ENCODE results near the gene NRDE2.

The NRDE2 gene

GRCh38 chr14:90275458-90275814 is 56.3 kb downstream of the NRDE2 start:
- peaks cover 43 to 87% (median 64%) of the 10 kb centered on the region in 3 donors for H3K36me3 ChIP-seq

GRCh38 chr14:90274808-90275457 is 56.8 kb downstream of the NRDE2 start:
- peaks cover 48 to 87% (median 64%) of the 10 kb centered on the region in 3 donors for H3K36me3 ChIP-seq
- no peaks in the 10 kb centered on the region for H3K9me3 ChIP-seq
- peak overlapping the region; percentile 56 for H3K27ac ChIP-seq
- DNase-seq, result no peak
- H3K27me3 ChIP-seq, result no peaks in the 10 kb centered on the region
- intact Hi-C loops (cut with DNase I; ENCODE audit: low total_unique reads), result no loop called here
- peaks cover 0 to 27% (median 15%) of the 10 kb centered on the region in 4 donors for H3K4me1 ChIP-seq
- no peak for TF ChIP-seq CTCF (IDR thresholded peaks at IDR 0.05)
- no peak overlapping the region for H3K4me3 ChIP-seq

More at GRCh38 chr14:90275458-90275814, 56.3 kb downstream of the NRDE2 start:
- peaks cover 0 to 27% (median 15%) of the 10 kb centered on the region in 4 donors for H3K4me1 ChIP-seq
- H3K9me3 ChIP-seq, result no peaks in the 10 kb centered on the region
- intact Hi-C loops (cut with DNase I; ENCODE audit: low total_unique reads), result no loop called here
- no peak for DNase-seq
- no peaks in the 10 kb centered on the region for H3K27me3 ChIP-seq
- H3K4me3 ChIP-seq, result no peak overlapping the region
- TF ChIP-seq CTCF (IDR thresholded peaks at IDR 0.05), result no peak
- H3K27ac ChIP-seq, result peak overlapping the region; percentile 56

- no peak for TF ChIP-seq CTCF (IDR thresholded peaks at IDR 0.05)
- H3K9me3 ChIP-seq, result no peaks in the 10 kb centered on the region
- no peaks in the 10 kb centered on the region for H3K27me3 ChIP-seq
- H3K36me3 ChIP-seq, result peaks cover 53 to 86% (median 63%) of the 10 kb centered on the region in 3 donors
- intact Hi-C loops (cut with DNase I; ENCODE audit: low total_unique reads), result no loop called here
- H3K4me3 ChIP-seq, result no peak overlapping the region
- DNase-seq, result no peak
- H3K27ac ChIP-seq, result peak overlapping the region; percentile 56
- H3K4me1 ChIP-seq, result peaks cover 0 to 27% (median 15%) of the 10 kb centered on the region in 4 donors
Measured at GRCh38 chr14:90274019-90274418, 57.7 kb downstream of the NRDE2 start.

GRCh38 chr14:90273532-90273931 is 58.2 kb downstream of the NRDE2 start:
- Histone ChIP-seq H3K36me3 (peaks cover 53 to 86% (median 63%) of the 10 kb centered on the region in 3 donors), H3K27ac (peak overlapping the region; percentile 56), H3K27me3 (no peaks in the 10 kb centered on the region), H3K9me3 (no peaks in the 10 kb centered on the region), H3K4me1 (peaks cover 0 to 27% (median 15%) of the 10 kb centered on the region in 4 donors), H3K4me3 (no peak overlapping the region)
- DNase-seq, result peak; percentile 37 to 85
- no peak for TF ChIP-seq CTCF (IDR thresholded peaks at IDR 0.05)
- intact Hi-C loops (cut with DNase I; ENCODE audit: low total_unique reads), result no loop called here

- H3K4me1 ChIP-seq, result peaks cover 0 to 27% (median 15%) of the 10 kb centered on the region in 4 donors
- no peak for TF ChIP-seq CTCF (IDR thresholded peaks at IDR 0.05)
- no peaks in the 10 kb centered on the region for H3K9me3 ChIP-seq
- peaks cover 53 to 86% (median 58%) of the 10 kb centered on the region in 3 donors for H3K36me3 ChIP-seq
- DNase-seq, result no peak
- peak overlapping the region; percentile 56 for H3K27ac ChIP-seq
- no peak overlapping the region for H3K4me3 ChIP-seq
- no peaks in the 10 kb centered on the region for H3K27me3 ChIP-seq
- intact Hi-C loops (cut with DNase I; ENCODE audit: low total_unique reads), result no loop called here
Measured at GRCh38 chr14:90272523-90272922, 59.2 kb downstream of the NRDE2 start.

Measured in tibial artery (tissue), 4 donors.